CD4-positive, alpha-beta T cell treated with Interleukin-6 for 4 hours (primary cell): ENCODE data around the gene RASGEF1B.
"Not testable (repeated sequence)": the region's sequence is repeated elsewhere in the genome, so short reads cannot be mapped to it uniquely, and the experiment has no call there.

Source experiments
- DNase-seq: peaks from one replicate; pipeline ENCODE4 v3.0.0-alpha.2; 2020; ENCODE audit warnings: mixed read lengths

Gene RASGEF1B

DNA sequence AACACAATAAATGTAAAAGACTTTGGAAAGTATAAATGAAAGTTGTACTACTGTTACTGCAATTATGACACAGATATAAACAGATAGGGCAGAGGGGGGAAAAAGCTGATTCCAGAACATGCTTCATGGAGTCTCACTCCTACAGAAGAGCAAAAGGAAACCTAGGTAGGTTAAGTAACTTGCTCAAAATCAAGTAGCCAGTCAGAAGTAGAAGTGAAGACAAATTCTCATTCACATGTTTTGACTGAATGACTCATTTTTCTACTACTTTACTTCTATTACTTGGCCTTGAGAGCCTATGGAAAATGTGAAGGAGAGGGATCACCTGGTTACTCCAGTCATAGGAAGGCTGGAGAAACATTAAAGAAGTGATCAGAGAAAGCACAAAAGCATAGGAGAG is 23.6 kb upstream of the RASGEF1B start:
- DNase-seq = no peak

- DNase-seq = no peak
These were observed 22.3 kb upstream of the RASGEF1B start for GRCh38 chr4:81494031-81494431.

DNA sequence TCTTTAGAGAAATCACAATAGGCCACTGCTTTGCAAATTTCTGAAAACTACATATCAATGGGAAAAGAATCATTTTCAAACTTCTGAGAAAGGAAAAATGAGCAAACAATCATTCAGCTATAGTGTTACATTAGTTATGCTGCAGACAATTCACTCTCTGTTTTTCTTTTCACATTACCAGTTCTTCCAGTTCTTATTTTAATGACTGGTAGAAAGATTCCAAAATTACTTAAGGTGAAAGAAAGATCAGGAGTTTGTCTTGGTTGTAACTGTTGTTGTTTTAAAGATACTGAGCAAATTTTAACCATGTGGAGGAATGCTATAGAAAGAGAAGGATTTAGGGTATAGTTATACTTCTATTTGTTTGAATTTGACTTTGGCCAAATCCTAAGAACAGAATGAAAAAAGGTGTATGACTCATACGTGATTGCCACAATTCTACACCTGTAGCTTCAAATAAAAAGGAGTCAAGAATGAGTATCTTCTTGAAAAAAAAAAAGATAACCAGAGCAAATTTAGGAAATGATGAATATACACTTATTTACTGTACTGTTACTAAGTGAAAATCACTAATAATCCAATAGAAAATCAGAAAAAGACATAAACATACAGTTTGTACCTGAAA is 21.0 kb upstream of the RASGEF1B start:
- DNase-seq = no peak

DNA sequence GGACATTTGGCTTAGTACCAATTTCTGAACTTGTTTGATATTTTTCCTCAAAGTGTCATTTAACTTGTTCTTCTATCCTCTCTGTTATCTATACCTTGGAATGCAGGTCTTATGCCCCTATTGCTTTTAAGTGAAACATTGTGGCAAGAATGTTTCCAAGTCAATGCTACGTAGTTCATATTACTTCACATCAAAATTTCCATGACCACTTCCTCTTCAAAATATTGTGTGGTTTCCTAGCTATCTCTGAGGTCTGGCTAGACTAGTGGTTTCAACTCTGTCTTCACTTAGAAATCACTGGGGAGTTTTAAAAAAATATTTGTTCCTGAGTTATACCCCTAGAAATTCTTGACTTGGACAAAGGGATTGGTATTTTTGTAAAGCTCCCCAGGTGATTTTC is 20.2 kb upstream of the RASGEF1B start:
- no peak for DNase-seq

DNA sequence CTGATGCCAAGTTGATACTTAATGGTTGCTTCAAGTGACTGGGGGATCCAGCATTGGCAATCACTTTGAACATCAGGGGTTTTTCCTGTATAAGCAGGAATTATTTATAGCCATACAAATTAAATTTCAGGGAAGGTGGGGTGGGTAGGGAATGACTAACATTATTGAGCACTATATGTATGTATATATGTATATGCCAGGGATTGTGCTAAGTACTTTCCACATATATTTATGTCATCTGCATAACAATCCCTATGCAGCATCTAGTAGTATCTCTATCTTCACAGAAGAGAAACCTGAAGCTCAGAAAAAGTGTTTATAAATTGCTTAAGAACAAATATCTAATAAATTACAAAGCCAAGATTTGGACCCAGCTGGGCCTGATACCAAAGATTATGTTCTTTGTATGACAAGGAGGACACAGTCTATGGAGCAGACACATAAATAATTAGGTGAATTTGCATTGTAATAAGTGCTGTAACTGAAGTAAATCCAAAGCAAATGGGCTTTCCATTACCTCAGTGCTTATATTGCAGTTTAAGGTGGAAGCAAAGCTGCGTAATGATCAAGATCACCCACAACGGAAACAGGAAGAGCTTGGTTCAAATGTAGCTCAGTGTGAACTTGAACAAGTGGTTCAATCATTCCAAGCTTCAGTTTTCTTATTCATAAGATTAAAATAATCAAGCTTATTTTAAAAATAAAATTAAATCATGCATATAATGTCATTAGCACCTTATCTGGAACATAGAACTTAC is 18.9 kb upstream of the RASGEF1B start:
- DNase-seq = no peak

DNA sequence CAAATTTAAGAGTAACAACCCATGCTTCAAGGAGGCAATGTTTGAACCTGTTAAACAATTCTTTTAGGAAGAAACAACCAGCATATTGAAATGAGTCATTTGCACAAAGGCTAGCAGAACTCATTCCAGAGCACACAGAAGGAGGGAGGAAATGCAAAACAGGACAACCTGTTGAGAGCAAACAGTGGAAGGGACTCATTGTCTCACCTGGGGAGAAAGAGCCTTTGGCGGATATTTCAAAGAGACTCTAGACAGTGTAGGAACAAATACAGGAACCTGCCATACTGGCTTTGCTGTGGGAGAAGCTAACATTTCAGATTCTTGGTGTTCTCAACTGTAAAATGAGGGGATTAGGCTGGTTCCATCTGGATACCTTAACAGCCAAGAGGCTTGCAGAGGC is 14.8 kb upstream of the RASGEF1B start:
- no peak for DNase-seq

DNA sequence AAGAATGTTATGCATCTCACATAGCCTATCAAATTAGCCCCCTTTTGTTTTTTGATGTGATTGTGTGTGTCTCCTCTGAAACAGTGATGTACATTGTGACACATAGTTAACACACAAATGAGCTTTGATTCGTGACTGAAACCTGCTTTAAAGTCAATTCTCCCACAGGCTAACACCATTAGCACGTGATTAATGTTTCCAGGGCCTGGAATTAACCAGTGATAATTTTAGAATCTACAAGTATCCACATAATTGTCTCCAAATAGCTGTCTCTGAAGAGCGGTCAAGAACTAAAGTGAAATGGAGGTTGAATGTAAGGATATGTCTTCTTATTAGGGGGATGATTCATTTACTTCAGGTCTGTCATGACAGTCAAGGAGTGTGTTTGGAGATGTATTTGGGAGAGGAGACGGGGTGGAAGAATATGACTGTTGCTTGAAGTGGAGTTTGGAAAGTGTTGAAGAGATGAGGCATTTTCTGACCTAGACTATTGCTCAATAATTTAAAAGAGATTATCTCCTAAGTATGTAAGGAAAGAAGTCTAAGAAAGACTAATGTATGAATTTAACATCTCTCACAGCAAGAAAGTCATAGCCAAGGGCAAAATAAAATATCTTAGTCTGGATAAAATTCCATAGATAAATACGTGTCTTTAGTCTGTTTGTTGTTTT is 13.7 kb upstream of the RASGEF1B start:
- no peak for DNase-seq

GRCh38 chr4:81482326-81482725 is 10.6 kb upstream of the RASGEF1B start:
- no peak for DNase-seq

DNA sequence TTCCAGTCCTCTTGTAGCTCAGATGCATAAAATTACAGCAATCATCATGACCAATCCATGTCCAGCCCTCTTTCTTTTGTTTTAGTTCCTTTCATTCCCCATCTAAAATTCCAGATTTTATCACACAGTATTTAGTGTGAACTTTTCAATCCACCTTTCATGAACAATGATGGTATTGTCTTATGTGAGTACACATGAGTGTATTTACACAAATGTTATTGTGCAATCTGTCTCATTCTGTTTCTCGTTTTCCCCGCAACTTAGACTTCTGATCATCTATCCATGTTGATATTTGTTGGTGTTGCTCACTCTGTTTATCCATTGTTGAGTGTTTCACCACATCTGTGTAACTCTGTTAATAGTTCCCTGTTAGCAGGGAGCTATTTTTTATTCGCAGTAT is 9.4 kb upstream of the RASGEF1B start:
- DNase-seq = no peak

- DNase-seq = not testable (repeated sequence)
These were observed 7.9 kb upstream of the RASGEF1B start for GRCh38 chr4:81479573-81479972.

DNA sequence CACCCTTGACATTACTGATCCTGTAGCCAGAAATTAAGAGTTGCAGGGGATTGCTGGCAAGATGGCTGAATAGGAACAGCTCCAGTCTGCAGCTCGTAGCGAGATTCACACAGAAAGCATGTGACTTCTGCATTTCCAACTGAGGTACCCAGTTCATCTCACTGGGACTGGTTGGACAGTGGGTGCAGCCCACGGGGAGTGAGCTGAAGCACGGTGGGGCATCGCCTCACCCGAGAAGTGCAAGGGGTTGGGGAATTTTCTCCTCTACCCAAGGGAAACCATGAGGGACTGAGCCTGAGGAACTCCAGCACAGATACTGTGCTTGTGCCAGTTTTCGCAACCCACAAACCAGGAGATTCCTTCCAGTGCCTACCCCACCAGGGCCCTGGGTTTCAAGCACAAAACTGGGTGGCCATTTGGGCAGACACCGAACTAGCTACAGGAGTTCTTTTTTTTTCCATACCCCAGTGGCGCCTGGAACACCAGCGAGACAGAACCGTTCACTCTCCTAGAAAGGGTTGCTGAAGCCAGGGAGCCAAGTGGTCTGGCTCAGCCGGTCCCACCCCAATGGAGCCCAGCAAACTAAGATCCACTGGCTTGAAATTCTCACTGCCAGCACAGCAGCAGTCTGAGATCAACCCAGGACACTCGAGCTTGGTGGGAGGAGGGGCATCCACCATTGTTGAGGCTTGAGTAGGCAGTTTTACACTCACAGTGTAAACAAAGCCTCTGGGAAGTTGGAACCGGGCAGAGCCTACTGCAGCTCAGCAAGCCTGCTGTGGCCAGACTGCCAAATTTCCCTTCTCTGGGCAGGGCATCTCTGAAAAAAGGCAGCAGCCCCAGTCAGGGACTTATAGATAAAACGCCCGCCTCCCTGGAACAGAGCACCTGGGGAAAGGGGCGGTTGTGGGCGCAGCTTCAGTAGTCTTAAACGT is 1.9 kb upstream of the RASGEF1B start:
- not testable (repeated sequence) for DNase-seq

- DNase-seq = peak; percentile 65
These were observed 825 bp upstream of the RASGEF1B start for GRCh38 chr4:81472281-81473182.

DNA sequence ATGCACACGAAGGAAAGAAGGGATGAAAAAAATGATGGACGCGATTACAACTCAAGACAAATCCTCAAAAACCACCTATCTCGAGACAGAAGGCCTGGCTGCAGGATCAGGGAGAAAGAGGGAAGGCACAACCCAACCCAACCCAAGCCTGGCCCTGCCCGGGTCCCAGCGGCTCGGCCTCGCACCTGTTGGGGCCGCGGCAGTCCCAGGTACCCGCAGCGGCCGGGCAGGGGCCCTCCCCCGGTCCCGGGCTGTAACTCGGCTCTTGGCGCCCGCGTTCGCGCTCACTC is 464 bp downstream of the RASGEF1B start:
- no peak for DNase-seq

GRCh38 chr4:81470456-81471297 is 1.0 kb downstream of the RASGEF1B start:
- peak; percentile 41 for DNase-seq

- no peak for DNase-seq
These were observed 1.8 kb downstream of the RASGEF1B start for GRCh38 chr4:81469781-81470455.

DNA sequence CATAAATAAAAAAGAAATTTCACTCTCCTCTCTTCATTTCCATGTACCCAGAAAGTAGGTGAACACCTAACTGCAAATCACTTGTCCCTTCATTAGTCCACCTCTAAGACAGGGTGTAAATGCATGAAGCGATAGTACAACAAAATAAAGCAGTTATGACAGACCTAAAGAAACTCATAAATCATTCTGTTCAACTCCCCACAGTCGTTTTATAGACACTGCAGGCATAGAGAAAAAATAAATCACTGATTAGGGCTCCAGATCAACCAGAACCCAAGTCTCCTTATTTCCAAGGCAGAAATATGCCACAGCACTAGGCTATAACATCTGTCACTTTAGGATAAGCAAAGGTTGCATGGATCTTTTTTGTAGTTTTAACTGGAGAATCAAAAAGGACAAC is 3.0 kb downstream of the RASGEF1B start:
- DNase-seq = no peak

DNA sequence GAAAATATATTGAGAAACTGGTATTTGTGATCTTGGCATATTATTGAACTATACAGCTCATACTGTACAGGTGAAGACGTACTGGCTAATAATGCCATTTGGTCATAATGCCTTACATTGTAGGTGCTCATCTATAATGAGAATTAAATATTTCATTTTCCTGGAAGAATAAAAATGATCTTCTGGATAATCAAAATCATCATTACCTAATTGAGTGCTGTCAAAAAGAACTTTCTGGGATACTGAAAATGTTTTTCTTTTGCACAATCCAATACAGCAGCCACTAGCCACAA is 4.1 kb downstream of the RASGEF1B start:
- no peak for DNase-seq

DNA sequence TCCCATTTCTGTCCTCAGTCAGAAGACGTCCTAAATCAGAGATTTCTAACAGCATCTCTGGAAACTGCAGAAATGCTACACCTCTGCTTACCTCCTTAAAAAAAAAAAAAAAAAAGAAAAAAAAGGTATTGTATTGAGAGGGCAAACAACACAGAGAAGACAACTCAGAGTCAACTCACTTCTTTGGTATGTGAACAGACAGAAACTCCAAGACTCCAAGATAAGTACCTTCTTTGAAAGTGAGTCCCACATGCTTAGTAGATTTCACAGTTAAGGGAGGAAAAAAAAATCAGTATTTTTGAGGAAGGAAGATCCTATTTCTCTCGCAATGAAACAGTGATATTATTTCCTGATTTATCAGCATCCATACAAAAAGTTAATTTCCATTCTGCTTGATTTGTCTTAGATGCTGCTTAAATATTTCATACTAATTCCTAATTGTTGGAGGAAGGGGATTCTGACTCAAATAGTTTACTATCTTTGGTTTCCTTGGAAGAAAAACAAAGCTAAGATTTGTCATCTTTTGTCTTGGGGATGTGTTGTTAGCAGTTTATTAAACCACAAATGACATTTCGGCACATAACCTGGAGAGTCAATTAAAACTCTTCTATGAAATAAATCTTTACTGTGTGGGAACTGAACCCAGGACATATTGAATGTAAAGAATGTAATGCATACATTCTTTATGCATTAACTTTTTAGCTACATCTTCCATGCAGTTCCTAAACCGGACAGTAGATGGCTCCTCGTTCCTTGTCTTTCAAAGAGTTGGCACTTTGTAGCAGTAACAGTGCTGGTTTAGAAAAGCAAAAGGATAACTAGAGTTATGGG is 4.7 kb downstream of the RASGEF1B start:
- DNase-seq = peak; percentile 81

GRCh38 chr4:81465406-81466340 is 6.0 kb downstream of the RASGEF1B start:
- no peak for DNase-seq
